HG03045 (cell line): ENCODE data around the gene CYP21A2.
"Not testable (repeated sequence)": the region's sequence is repeated elsewhere in the genome, so short reads cannot be mapped to it uniquely, and the experiment has no call there.

Source experiments
- ATAC-seq: cut with Tn5 transposase; IDR thresholded peaks from one replicate; pipeline ENCODE4 v1.9.1; 2021; ENCODE audit warnings: mild to moderate bottlenecking, moderate library complexity; ENCODE audit not compliant: unreplicated experiment

CYP21A2 gene

GRCh38 chr6:32050562-32050961 lies 12.3 kb downstream of the CYP21A2 start:
- no peak for ATAC-seq

GRCh38 chr6:32052626-32053025 lies 14.4 kb downstream of the CYP21A2 start:
- not testable (repeated sequence) for ATAC-seq

- not testable (repeated sequence) for ATAC-seq
Measured at GRCh38 chr6:32053314-32053713, 15.1 kb downstream of the CYP21A2 start.

DNA sequence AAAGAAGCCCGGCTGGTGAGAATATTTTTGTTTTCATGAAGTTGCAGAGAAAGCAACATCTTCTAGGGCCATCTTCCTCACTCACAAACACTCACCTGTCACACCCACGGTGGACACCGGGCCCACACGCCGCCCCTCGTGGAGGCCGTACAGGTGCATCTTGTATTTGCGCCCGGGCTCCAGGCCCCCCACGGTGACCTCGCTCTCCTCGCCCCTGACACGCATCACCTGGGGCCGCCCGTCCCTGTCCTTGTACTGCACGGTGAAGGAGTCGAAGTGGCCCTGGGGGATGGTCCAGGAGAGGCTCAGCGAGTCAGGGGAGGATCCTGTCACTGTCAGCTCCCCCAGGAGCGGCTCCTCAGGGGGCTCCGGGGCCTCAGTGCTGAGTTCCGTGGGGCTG lies 17.5 kb downstream of the CYP21A2 start:
- ATAC-seq: not testable (repeated sequence)

DNA sequence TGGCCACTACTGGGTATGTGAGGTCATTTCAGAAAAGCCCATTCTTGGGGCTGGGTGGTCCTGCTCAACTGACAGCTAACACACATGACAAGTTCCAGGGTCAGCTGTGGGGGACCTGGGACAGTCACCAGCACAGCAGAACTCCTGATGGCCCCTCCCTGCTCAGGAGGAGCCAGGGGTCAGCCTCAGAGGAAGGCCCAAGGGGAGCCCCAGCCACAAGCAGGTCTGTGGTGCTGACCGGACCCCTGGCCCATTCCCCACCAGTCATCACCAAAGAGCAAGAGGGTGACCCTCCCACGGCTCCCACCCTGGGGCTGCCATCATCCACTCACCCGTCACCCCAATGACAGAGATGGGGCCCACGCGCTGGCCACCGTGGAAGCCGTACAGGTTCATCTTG lies 18.0 kb downstream of the CYP21A2 start:
- no peak for ATAC-seq

- no peak for ATAC-seq
Measured at GRCh38 chr6:32057966-32058365, 19.8 kb downstream of the CYP21A2 start.

GRCh38 chr6:32058511-32058963 lies 20.3 kb downstream of the CYP21A2 start:
- ATAC-seq: no peak

DNA sequence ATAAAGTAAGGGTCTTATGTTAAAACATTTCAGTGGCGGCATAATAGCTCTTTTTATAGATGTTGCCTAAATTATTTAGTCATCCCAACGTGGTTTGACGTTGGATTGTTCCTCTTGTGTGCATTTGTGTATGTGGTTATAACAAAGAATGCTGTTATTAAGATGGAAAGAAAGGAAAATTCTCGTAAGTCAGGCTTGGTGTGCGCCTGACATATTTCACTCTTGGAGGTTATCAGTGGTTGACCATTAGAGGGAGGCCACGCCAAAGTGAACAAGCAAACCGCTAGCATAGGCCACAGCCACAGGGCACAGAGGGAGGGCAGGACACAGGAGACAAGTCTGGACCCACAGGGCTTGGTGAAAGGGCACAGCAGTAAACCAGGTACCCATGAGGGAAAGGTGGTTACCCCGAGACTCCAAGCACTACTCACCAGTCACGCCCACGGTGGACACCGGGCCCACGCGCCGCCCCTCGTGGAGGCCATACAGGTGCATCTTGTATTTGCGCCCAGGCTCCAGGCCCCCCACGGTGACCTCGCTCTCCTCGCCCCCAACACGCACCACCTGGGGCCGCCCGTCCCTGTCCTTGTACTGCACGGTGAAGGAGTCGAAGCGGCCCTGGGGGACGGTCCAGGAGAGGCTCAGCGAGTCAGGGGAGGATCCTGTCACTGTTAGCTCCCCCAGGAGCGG lies 22.9 kb downstream of the CYP21A2 start:
- no peak for ATAC-seq

DNA sequence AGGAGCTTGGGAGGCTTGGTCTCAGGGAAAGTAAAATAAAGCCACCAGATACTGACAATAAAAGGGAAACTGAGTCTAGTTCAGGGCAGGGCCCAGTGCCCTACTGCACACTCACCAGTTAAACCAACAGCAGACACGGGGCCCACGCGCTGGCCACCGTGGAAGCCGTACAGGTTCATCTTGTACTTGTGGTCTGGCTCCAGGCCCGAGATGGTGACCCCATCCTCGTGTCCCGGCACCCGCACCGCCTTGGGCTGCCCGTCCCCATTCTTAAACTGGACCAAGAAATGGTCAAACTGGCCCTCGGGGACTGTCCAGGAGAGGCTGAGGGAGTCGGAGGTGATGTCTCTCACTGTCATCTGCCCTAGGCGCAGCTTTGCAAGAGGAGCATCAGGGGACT lies 26.5 kb downstream of the CYP21A2 start:
- ATAC-seq: no peak

GRCh38 chr6:32067521-32067920 lies 29.3 kb downstream of the CYP21A2 start:
- not testable (repeated sequence) for ATAC-seq

GRCh38 chr6:32068315-32068714 lies 30.1 kb downstream of the CYP21A2 start:
- not testable (repeated sequence) for ATAC-seq

DNA sequence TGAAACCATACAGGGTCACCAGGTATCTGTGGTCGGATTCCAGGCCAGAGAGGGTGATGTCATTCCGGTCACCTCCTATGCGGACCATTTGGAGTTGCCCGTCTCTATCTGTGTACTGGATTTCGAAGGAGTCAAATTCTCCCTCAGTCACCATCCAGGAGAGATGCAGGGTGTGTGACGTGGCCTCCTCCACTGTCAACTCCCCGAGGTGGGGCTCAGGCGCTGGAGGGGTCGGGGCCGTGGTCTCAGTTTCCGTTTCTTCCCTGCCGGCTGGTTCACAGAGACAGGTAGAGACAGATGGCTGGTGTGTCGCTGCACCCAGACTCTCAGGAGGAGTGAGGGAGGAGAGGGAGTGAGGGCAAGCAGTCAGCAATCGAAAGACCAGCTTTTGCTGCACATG lies 30.7 kb downstream of the CYP21A2 start:
- no peak for ATAC-seq

DNA sequence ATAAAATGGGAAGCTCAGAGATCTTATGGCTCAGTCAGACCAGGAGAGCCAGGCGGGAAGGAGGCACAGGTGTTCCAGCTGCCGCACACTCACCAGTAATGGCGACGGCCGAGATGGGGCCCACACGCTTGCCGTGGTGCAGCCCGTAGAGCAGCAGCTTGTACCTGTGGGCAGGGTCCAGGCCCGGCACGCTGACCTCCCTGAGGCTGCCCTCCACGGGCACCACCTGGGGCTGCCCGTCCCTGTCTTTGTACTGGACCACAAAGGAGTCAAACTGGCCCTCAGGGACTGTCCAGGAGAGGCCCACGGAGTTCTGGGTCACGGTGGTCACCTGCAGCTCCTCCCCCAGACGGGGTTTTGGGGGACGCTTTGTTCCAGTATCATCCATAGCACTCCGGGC lies 31.2 kb downstream of the CYP21A2 start:
- ATAC-seq: no peak

GRCh38 chr6:32069878-32070515 lies 31.8 kb downstream of the CYP21A2 start:
- no peak for ATAC-seq

GRCh38 chr6:32070814-32071543 lies 32.8 kb downstream of the CYP21A2 start:
- no peak for ATAC-seq

DNA sequence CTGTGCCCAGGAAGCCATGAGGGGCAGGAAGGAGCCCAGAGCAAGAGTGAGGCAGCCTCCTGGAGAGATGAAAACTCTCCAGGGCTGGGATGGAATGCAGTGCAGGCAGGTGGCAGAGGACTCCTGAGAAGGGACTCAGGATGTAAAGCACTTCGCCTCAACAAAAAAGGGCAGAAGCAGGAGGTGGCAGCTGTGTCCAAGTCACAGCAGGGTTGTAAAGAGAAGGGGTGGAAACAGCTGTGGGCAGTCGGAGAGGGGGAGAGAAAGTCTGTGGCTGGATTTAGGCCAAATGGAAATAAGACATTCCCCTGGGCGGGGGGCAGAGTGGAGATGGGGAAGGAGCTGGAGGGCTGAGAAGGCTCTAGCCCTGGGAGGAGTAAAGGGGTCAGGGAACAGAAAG lies 34.9 kb downstream of the CYP21A2 start:
- no peak for ATAC-seq

DNA sequence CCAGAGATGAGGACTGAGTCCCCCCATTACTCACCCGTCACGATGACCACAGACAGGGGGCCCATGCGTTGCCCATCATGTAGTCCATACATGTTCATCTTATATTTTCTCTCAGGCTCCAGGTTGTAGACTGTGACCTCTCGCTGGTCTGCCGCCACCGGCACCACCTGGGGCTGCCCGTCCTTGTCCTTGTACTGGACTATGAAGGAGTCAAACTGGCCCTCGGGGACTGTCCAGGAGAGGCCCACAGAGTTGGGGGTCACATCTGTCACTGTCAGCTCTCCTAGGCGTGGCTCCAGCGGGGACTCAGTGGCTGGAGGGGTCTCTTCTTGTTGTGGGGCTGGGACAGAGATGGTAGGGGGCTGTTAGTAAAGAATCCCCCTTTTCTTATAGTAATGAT lies 35.4 kb downstream of the CYP21A2 start:
- ATAC-seq: no peak

DNA sequence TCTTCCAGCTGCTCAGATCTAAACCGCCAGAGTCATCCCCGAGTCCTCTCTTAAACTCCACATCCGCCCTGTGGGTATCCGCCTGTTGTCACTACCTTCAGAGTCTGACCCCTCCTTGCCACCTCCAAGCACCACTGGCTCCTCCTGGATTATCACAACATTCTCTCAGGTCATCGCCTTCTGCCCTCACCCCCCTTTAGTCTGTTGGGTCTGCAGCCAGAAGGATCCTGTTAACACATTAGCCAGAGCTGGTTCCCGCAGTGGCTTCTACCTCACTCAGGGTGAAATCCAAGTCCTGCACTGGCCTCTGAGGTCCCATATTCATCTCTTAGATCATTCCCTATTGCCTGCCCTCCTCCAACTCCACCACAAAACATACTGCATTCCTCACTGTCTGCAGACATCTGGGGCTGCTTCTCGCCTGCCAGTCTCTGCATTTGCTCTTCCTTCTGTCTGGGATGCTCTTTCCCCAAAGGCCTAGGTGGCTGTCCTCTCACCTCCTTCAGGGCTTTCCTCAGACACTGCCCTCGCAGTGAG lies 36.8 kb downstream of the CYP21A2 start:
- no peak for ATAC-seq

- ATAC-seq: no peak
Measured at GRCh38 chr6:32075781-32076180, 37.6 kb downstream of the CYP21A2 start.

- no peak for ATAC-seq
Measured at GRCh38 chr6:32076321-32076809, 38.1 kb downstream of the CYP21A2 start.

DNA sequence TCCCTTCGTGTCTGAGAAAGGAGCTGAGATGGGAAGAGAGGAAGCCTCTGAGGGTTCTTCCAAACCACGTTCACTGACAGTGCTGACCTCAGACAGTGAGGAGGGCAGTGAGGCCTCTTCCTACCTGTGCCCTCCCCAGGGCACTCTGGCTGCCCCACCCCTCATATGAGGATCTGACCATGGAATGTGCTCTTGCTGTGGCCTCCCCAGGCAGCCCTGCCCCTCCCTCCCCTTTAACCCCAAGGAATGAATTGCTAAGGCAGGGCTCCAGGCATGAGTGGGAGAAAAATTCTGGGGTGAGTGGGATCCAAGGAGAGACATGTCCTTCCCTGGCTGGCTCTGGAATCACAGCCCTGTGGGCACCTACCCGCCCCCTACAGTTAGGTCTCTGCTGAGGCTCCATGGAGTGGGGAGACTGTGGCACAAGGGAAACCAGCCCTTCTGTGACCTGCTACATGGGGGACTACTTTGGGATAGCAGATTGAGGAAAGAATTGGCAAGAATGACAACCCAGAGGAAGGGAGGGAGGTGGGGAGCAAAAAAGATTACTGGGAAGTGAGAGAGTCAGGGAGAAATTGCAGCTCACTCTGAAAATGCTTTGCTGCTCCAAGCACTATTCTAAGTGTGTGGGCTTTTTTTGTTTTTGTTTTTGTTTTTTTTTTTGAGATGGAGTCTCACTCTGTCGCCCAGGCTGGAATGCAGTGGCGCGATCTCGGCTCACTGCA lies 41.5 kb downstream of the CYP21A2 start:
- ATAC-seq: no peak
